Mucosa of gallbladder (tissue), 1 donor: ENCODE results near the gene EZR. TPM values are rescaled to one million over a fixed set of nuclear protein-coding genes. Genes with fewer than 3 reads are reported as not detected.
A peak's percentile ranks its signal among the peaks of the same experiment; 100 is the strongest.

Experiments used
- DNase-seq: peaks from one replicate; pipeline ENCODE4 v3.0.0-alpha.2; 2020; ENCODE audit warnings: low spot score
- total RNA-seq: library from RNA; stranded (reverse); gene quantifications from one replicate; pipeline ENCODE4 v1.2.1, GENCODE V29; 2021
- donor health status: DM: no; HTN: no; CAD: no.

Gene EZR
- total RNA-seq, 1 donor from 2014 or later, result 297 TPM

DNA sequence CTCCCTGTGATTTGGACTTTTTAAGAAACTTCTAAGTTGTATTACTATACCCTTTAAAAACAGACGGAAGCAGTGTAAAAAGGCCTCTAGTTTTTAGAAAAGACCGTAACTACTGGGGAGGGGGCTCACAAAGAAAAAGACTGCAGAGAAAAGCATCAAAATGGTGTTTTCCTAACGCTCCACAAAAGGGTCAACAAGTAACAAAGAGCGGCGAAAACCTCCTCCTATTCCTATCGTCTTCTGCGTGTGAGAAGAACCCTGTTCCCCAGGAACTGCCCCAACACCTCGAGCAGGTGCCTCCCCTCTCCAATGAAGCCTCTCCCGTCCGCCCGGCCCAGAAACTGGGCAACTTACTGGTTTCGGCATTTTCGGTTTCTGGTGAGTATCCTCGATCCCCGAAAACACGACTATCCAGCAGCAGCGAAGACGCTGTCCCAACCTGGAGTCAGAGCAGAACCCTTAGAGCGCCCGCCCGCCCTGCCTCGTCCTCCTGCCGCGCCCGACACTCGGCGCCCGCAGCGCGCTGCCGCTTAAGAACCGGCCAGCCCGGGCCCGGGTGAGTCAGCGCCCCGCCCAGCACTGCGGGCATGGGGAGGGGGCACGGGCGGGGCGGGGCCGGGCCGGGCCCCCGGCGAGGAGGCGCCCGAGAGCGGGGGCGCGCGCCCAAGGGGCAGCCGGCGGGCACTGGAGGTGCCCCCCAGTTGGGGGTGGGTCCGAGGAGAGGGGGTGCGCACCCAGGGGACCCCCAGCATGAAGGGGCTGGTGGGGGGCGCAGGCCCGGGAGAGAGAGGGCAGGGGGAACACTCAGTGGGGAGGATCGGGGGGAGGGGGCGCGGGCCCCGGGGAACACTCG lies 1.2 kb downstream of the EZR start:
- peak; percentile 78 for DNase-seq

DNA sequence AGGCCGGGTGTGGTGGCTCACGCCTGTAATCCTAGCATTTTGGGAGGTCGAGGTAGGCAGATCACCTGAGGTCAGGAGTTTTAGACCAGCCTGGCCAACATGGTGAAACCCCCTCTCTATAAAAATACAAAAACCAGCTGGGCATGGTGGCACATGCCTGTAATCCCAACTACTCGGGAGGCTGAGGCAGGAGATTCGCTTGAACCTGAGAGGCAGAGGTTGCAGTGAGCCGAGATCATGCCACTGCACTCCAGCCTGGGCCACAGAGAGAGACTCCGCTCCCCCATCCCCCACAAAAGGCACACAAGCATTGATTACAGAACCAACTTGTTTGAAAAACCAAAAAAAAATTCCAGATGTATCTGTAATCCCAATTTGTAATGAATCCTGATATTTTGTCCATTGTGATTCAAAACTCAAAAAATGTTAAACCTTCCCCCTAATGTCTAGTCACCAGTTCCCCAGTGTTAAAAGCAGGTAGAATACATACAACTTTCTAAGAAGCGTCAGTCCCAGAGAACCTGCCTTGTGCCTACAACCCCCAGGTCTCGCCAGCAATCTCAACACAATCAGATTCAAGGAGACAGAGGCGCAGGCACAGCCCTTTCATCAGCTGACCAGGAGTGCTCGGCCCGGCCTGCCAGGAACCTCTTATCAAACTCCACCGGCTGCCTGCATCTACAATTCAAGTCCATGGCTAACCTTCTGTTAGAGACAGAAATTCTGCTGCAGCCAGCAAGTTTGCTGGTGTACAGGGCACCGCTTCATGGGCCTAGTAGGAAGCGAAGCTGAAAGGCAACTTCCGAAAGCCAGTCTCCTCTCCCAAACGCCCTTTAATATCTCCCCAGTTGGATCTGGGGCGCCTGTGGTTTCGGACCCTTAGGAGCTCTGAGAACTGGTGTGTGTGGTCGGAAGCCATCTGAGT lies 2.1 kb downstream of the EZR start:
- DNase-seq, result peak; percentile 58

DNA sequence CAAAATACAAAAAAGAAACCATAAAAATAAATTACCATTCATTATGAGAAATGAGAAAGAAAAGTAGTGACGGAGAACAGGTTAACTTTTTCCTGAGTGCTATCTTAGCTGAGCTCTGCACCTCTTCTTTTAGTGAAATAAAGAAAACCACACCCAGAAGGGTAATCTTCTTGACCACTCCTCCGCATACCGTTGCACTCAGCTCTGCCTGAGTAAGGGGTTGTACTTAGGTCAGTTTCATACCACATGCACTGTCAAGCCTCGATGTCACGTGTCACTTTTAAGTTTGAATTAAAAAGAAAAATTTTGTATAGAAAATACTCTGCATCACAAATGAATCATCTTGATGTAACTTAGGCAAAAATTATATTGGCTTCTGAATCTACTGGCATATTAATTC lies 2.8 kb downstream of the EZR start:
- no peak for DNase-seq

DNA sequence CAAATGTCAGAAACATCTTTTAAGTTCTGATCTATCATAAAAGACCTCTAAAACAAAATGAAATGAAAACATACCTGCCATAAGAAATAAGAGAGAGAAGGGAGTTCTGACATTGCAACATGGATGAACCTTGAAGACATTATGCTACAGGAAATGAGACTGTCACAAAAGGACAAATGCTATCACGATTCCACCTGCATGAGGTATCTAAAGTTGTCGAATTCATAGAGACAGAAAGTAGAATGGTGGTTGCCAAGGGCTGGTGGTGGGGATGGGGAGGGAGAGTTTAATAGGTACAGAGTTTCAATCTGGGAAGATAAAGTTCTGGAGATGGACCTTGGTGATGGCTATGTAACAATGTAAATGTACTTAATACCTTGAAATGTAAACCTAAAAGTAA lies 3.3 kb downstream of the EZR start:
- no peak for DNase-seq

DNA sequence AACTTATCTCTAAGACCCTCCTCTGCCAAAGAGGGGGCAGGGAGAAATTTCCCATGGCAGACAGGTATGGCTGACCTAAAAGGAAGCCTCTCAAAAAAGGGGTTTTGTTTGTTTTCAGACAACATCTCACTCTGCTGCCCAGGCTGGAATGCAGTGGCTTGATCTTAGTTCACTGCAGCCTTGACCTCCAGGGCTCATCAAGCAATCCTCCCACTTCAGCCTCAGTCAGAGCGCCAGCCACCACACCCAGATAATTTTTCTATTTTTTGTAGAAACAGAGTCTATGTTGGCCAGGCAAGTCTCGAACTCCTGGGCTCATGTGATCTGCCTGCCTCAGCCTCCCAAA lies 3.8 kb downstream of the EZR start:
- no peak for DNase-seq

DNA sequence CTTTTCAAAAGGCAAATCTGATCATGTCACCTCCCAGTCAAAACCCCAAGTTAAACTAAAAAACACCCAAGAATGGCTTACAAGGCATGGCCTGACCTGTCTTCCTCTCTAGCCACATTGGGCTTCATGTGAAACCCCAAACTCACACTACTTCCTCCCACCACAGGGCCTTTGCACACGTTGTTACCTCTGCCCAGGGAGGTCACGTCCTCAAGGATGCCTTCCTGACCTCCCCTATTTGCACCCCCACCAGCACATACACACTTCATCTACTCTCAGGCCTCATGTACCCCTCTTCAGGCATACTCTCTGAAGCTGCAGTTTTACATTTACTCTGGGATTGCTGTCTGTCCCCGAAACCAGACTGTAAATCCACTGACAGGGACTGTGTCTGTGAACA lies 6.1 kb downstream of the EZR start:
- no peak for DNase-seq

DNA sequence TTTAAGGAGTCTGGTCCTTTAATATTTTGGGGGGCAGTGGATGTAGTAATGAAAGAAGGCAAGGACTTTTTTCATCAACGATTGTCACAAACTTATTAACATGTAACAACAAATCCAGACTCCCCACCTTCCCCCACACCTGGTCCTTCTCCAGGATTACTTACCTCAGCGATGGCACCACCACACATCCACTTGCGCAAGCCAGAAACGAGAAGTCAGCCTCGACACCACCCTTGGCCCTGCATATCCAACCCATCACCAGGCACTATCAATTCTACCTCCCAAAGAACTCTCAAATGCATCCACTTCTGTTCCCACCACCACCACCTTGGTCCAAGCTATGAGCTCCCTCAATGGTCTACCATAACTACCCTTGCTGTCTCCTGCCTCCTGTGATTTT lies 6.6 kb downstream of the EZR start:
- DNase-seq, result no peak

DNA sequence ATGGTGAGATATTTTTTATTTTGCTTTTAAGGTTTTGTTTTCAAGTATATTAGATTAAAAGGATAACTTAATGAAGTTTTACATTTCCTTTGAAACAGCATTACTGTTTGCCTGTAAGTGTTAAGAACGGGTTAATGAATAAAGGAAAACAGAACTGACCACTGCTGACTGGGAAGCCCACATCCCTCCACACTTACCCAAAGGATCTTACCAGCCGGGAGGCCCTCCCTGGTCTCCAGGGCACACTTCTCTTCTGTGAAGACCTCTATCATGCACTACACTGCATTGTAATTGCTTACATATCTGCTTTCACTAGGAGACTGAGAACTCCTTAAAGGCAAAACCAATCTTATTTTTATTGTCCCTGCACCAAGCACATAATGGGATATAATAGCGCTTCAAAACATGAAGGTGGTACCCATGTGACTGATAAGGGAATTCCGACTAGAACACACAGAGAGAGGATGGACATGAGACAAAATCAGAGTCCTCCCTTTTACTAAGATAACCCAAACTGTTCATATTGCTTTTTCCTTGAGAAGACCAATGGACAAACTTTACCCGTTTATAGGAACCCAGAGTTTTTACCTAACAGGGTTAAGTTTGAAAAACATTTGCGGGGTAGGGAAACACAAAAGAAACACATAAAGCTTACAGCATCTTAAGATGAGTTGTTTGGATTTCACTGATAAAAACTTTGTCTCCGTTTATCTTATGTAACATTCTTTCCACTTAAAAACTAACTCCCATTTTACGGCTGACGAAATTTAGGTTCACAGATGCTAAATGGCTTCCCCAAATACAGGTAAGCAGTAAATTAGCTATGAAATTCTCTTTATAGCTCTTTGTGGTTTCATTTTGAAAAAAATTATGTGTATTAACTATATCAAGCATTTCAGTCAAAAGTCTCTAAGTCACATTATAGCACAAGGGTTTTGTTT lies 8.7 kb downstream of the EZR start:
- no peak for DNase-seq

DNA sequence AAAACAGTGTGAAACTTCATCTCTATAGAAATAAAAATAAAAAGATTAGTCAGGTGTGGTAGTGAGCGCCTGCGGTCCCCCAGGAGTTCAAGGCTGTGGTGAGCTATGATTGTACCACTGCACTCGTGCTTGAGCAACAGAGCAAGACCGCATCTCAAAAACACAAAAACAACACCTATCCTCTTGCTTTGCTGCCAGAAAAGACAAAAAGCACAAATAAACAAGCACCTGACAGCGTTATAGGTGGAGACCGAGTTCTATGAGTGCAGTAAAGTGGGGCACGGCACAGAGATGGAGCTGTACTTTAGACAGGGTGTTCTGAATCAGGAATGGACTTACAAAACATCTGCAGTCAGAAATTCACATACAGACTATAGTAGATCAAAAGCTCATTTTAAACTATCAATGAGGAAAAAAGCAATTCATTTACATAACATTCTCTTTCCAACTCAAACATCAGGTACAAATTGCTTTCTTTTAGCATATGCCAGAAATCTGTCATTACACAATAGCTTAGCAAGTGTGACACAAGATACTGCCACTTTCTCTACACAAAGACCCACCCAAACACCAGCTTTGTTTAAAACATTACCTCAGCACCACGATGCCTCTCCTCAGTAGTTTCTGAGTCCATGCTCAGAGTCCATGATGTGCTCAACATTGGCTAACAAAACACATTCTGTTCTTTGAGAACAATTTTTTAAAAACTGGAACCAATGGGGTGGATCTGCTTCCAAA lies 10.1 kb downstream of the EZR start:
- DNase-seq, result no peak

DNA sequence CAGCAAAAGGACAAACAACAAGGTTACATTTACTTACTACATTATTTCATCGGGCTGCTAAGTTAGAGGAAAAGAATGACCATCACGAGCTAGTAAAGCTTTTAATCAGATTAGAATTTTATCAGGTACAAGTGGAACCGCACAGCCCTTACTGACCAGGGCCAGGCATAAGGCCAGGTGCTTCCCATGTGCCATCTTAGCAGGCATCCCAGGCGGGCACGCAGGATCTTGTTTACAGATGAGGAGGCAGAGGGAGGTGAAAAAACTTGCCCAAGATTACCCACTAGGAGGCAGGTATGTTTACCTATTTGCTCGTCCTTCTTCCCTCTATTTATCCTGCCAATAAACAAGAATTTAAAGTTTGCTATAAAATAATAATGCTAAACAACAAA lies 10.7 kb downstream of the EZR start:
- DNase-seq, result no peak

DNA sequence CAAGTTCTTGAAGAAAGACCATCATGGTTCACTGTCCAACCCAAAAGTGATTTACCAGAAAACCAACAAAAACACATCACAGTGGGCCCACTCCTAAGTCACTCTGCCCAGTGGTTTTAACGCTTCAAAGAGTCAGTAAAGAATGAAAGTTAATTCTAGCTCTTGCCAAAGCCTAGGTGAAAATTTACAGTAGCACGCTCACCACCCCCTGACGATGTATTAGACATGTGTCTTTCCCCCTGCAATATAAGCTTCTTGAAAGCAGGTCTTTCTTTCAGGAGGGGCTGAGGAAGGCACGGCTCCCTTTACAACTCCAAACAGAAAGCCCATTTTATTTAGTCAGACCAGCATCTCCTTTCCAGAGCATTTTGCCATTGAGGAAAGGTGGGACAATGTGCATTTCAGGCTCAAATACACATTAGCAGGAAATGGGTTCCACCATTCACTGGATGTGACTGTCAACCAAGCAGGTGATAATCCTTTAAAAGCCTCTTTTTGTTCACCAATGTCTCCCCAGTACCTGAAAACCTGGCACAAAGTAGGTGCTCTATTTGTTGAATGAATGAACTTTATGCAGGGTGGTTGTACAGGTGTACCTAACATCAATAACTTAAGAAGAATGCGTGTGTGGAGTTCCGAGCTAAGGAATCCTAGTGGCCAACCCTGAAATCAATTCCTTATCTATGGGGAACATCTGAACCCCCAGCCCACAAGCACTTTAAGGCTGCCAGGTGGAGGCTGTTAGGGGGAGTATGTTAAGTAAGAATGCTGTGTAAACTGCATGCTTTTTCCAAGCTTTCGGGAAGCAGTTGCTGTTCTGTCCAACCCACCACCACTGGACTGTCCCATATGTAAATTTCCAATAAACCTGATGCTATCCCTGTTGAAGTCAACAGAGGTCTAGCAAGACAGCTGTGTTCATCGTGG lies 11.4 kb downstream of the EZR start:
- DNase-seq, result no peak

DNA sequence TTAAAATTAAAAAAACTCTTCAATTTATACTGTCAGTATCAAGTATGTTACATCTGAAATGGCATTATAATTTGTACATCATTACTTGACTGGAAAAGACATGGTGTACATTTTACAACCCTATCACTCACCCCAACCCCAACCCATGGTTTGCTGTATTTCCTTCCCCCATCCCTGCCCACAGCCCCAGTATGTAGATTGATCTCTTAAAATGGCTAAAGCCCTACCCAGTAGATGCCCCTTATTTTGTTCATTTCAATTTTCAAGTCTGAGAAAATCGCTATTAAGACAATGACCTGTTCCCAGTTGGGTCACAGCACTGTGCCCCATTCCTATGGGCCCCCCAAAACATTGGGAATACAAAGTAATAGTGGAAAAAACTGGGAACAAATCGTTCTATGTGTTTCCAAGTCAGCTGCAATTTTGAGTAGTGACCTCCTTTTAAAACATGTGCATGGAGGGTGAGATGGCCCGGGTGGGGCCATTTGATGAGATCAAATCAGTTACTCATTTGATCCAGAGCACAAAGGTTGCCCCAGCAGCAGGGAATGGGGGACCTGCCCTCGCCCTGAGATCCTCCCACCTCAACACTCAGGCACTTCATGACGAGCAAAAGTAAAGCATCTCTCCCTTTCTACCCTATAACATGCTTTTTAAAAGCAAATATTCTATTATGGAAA lies 13.3 kb downstream of the EZR start:
- DNase-seq, result no peak

DNA sequence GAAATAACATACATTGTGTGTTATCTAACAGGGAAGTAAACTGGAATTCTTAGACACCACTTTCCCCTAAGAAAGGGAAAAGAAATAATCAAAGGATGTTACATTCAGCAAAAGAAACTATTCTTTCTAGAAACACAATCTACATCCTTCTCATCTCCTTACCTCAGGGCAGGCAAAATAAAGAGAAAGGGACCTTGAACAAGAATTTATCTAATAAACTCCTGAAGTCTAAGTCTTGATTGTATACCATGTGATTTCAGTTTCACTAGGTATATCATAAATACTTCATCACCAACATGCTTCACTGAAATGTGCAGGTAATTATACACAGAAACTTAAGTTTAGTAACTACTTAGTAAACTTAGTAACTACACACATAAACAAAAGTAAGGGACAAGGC lies 15.0 kb downstream of the EZR start:
- DNase-seq, result no peak

DNA sequence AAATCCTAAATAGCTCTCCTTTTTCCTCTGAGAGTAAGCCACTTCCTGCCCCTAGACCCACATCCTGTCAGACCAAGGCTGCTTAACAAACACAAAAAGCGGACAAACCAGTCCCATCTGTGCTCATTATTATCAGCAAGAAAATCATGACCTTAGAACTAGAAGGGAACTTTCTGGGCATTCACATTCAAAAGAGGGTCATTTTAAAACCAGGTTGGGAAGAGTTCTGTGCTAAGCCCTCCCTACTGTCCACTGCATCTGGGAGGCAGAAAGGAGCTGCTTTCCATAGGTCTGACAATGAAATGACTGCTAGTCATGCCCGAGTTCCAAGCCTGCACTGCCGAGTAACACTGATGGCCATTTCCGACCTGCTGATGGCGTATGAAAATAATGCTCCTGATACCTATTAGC lies 15.4 kb downstream of the EZR start:
- no peak for DNase-seq

DNA sequence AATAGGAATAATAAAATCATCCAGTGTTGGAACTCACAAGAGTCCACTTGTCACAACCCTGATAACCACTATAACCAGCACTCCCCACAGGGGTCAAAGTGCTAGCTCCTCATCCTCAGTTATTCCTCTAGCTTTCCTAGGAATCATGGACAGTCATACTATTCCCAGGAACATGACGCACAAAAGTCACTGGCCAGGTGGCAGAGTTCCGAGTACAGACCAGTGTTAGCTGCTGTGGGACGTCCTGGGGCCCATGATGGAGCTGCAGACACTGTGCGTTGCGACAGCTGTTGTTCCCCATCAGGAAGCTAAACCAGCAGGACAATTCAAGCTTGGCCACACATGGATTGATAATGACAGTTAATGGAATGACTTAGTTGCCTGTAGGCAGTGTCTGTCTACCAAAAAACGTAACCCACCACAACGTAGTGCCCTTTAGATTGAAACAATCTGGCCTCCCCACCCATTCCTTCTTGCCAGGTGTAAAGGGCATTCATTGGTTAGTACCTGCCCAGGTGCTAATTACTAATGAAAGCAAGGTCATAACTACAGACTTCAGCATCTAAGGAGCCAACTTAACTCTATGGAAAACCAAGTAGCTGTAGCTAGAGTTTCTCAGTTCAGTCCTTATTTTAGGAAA lies 17.4 kb downstream of the EZR start:
- DNase-seq, result no peak

DNA sequence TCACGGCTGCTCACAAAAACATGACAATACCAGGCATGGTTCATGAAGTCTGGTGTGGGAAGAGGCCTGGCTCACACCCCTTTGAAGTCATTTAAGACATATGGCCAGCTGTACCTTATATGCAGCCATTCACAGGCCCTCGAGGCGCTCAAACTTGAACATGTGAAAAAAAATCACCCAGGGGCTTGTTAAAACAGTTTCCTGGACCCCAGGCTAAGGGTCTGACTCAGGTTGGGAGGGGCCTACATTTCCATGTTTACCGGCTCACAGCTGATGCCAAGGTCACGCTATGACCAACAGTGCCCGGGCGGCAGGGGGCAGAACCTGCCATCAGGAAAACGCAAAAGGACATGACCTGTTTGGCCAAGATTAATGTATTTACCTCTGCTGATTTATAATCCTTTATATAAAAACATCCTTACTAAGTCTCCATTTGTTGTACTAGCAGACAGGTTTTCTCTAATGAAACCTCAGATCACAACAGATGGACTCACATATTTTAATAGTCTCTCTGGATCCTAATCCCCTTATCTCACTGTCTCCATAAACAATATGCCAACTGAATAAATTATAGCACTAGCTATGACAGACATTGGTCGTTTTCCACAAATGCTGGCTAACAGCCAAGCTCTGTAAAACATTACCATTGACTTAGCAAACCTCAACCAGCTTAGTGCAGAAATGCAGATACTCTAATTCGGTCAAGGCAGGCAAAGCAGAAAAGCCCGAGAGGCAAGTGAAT lies 19.9 kb downstream of the EZR start:
- peak; percentile 79 for DNase-seq

DNA sequence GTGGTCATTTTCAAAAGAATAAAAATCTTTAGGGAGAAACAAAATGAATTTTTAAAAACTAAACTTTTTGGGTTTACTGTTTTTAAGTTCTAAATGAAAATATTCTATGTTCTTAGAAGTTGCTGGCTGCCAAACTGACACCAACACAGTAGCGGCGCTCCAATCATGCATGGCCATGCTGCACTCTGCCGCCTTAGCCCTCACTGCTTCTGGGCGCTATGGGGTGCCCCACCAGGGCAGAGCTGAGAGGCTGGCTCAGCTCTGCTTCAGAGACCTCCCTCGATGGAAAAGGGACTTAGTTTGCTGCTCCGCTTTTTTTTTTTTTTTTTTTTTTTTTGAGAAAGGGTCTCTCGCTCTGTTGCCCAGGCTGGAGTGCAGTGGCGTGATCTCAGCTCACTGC lies 20.9 kb downstream of the EZR start:
- no peak for DNase-seq
